Measurements from ENCODE around the gene LCE3A.
"Not testable (repeated sequence)": the region's sequence is repeated elsewhere in the genome, so short reads cannot be mapped to it uniquely, and the experiment has no call there.

Gene LCE3A

DNA sequence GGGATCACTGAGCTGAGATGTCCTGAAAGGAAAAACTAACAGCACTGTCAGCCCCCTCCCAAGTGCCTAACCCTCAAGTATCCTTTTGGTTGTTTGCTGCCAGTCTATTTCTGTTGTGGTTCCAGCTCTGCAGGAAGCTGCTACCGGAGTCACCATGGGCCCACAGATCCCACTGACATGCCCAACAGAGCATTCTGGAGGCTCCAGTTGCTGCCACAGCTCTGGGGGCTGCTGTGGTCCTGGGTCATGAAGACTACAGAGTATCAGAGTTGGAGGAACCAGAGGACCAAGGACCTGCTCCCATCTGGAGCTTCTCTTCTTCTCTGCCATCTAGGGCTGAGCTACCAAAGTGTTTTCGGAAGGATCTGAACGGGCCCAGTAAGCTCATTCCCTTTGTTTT, 910 bp downstream of the LCE3A start:
- Mint-ChIP-seq H3K4me3 (no peak overlapping the region), H3K27me3 (peaks cover 28% of the 10 kb centered on the region), H3K4me1 (no peaks in the 10 kb centered on the region), H3K36me3 (no peaks in the 10 kb centered on the region), H3K9me3 (peaks cover 6% of the 10 kb centered on the region), H3K27ac (no peak overlapping the region)
- CTCF ChIA-PET = interaction anchor here (1.0 to 1.6 kb wide), 4 partner anchors 14 to 51 kb away, joined by 3 to 6 read pairs (median 4); no protein-coding TSS in a partner anchor
- DNase-seq = no peak

DNA sequence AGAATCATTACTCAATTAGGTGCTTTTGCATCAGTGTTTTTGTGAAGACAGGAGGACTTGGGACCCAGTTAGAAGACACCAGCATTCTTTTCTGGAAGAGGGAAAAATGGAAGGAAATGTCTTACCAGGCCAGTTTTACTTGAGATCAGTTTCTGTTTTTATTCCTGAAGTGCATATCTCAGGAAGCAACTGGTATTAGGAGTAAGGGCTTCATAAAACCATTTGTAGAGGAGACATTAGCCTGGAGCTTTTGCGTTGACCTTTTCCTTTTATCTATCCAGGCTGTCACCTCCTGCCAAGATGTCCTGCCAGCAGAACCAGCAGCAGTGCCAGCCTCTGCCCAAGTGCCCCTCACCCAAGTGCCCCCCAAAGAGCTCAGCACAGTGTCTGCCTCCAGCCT, 9.4 kb downstream of the LCE3A start, which contains the start of gene LCE3B:
Gene LCE3B, plus strand, starts transcription at position 301 of the 400 bp plus-strand sequence. Its CDS starts 0 bp downstream, at position 301.
- Mint-ChIP-seq H3K4me3 (no peak within 1 kb of the TSS), H3K27me3 (no peaks in the 10 kb centered on the region), H3K27ac (no peak within 1 kb of the TSS), H3K36me3 (no peaks in the 10 kb centered on the region), H3K9me3 (peaks cover 2% of the 10 kb centered on the region), H3K4me1 (no peaks in the 10 kb centered on the region)
- no peak for DNase-seq
- CTCF ChIA-PET = no interaction called here

DNA sequence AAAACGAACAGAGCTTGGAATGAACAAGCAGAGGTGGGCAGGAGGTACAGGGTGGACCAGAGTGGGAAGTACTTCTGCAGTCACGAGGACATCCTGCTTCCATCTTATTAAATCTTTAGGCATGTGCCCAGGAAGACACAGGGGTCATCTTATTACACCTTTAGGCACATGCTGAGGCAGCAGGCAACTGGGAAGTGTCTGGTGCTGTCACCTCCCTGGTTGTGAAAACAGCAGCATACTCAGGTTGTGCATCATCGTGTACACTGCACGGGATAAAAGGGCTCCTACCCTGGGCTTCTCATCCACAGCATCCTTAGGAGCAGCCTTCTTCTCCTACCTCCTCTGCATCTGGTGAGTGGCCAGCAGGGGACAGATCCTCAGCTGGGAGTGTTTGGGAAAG, 23.0 kb downstream of the LCE3A start, which contains the start of gene LCE3C:
Gene LCE3C, plus strand, starts transcription at position 301 of the 400 bp plus-strand sequence. CDS start 498 bp downstream, outside the sequence.
- H3K36me3 Mint-ChIP-seq = no peaks in the 10 kb centered on the region
- H3K9me3 Mint-ChIP-seq = no peaks in the 10 kb centered on the region
- H3K27me3 Mint-ChIP-seq = no peaks in the 10 kb centered on the region
- H3K4me3 Mint-ChIP-seq = no peak within 1 kb of the TSS
- CTCF ChIA-PET = no interaction called here
- no peak for DNase-seq
- H3K4me1 Mint-ChIP-seq = no peaks in the 10 kb centered on the region
- no peak within 1 kb of the TSS for H3K27ac Mint-ChIP-seq

DNA sequence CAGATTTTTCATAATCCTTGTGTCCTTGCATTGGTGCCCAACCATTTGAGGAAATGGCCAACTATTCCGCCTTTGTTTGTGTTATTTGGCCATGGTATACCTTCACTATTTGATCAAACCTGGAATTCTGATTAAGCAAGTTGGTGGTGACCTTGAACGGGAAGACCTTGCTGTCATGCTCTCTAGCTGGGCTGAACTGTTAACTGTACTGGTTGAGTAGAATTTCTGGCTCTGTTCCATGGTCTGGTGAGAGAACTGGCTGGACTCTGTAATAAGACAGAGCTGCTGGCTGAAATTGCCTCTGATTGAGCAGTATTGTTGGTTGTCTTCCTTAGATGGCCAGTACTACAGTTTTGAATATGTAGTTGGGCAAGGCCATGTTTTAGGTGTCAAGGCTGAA, 25.9 kb downstream of the LCE3A start:
- no peak overlapping the region for H3K27ac Mint-ChIP-seq
- CTCF ChIA-PET = no interaction called here
- H3K4me3 Mint-ChIP-seq = no peak overlapping the region
- H3K4me1 Mint-ChIP-seq = no peaks in the 10 kb centered on the region
- no peaks in the 10 kb centered on the region for H3K27me3 Mint-ChIP-seq
- no peaks in the 10 kb centered on the region for H3K9me3 Mint-ChIP-seq
- no peaks in the 10 kb centered on the region for H3K36me3 Mint-ChIP-seq
- no peak for DNase-seq

DNA sequence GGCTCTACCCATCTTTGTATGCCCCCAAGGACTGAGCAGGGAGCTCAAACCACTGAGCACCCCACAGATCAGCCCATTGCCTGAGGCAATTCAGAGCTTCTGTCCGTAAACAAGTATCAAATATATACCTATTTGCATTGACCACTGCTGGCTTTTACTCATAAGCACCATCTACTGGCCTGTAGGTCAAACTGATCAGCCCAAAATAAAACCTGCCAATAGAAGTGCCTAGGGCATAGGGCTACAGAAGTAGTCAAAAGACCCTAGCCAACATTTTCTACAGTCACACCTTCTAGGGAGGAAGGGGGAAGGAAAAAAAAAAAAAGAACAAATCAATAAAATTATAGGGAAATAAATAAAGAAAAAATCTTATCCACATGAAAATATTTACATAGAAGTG, 37.3 kb downstream of the LCE3A start:
- no peak for DNase-seq
- no peaks in the 10 kb centered on the region for H3K9me3 Mint-ChIP-seq
- no peak overlapping the region for H3K27ac Mint-ChIP-seq
- H3K4me3 Mint-ChIP-seq = no peak overlapping the region
- CTCF ChIA-PET = no interaction called here
- no peaks in the 10 kb centered on the region for H3K36me3 Mint-ChIP-seq
- H3K27me3 Mint-ChIP-seq = peaks cover under 1% of the 10 kb centered on the region
- no peaks in the 10 kb centered on the region for H3K4me1 Mint-ChIP-seq

DNA sequence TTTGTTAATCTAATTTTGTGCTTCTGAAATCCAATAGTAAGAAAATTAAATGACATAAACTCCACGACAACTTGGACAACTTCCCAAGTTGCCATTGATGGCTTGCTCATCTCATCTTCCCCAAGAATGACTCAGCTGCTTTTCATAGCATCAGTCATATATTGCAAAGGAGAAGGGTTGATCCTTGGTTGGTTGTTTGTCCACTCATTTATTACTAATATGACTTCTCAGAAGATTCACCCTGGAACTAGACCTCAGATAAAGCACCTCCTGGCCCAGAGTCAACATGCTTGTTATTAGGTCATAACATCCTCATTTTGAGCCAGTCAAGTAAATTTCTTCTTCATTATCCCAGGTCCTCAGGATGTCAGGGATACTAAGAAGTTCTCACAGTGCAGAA, 40.3 kb downstream of the LCE3A start:
- H3K4me3 Mint-ChIP-seq = no peak overlapping the region
- CTCF ChIA-PET = no interaction called here
- DNase-seq = no peak
- no peaks in the 10 kb centered on the region for H3K36me3 Mint-ChIP-seq
- H3K4me1 Mint-ChIP-seq = no peaks in the 10 kb centered on the region
- no peaks in the 10 kb centered on the region for H3K9me3 Mint-ChIP-seq
- H3K27me3 Mint-ChIP-seq = peaks cover 11% of the 10 kb centered on the region
- H3K27ac Mint-ChIP-seq = no peak overlapping the region

DNA sequence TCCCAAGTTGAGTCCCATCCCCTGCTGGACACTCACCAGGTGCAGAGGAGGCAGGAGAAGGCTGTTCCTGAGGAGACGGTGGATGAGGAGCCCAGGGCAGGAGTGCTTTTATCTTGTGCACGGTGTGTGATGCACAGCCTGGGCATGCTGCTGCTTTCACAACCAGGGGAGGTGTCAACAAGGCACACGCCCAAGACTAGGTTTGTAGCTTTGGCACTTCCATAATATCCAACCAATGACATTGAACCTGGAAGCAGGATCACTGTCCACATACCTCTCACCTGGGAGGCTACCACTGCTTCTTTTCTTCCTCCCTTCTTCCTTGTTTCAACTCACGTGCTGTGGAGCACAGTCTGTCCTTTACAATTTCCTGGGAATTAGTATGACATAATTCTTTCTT, 42.5 kb downstream of the LCE3A start, which contains the start of gene LCE3D:
Gene LCE3D, minus strand, starts transcription at position 84 of the 400 bp plus-strand sequence. CDS start 580 bp downstream, outside the sequence.
- no peak for DNase-seq
- Mint-ChIP-seq H3K27ac (no peak within 1 kb of the TSS), H3K27me3 (peaks cover 11% of the 10 kb centered on the region), H3K9me3 (no peaks in the 10 kb centered on the region), H3K4me1 (no peaks in the 10 kb centered on the region), H3K4me3 (no peak within 1 kb of the TSS), H3K36me3 (no peaks in the 10 kb centered on the region)
- CTCF ChIA-PET = interaction anchor here (1.9 kb wide), 1 partner anchor 38 kb away, joined by 4 read pairs; no protein-coding TSS in a partner anchor

DNA sequence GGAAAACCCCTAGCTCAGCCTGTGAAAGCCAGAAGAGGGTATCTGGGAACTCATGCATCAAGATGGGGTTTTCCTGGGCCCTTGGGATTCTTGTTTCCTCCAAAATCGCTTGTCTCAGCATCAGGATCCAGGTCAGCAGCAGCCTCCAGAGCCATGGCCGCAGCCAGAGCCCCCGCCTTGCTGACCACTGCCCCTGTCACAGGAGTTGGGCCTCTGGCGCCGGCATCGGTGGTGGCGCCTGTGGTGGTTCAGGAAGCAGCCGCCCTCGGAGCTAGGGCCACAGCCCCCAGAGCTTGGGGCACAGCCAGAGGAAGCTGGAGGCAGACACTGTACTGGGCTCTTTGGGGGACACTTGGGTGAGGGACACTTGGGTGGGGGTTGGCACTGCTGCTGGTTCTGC, 43.4 kb downstream of the LCE3A start:
- CTCF ChIA-PET = interaction anchor here (1.3 to 1.9 kb wide), 2 partner anchors 38 to 44 kb away, joined by 3 to 4 read pairs; partner anchors contain the start of gene LCE3A
- H3K36me3 Mint-ChIP-seq, H3K4me3 Mint-ChIP-seq, H3K4me1 Mint-ChIP-seq, H3K27ac Mint-ChIP-seq, H3K9me3 Mint-ChIP-seq, DNase-seq: not testable (repeated sequence)
- peaks cover 11% of the 10 kb centered on the region for H3K27me3 Mint-ChIP-seq

DNA sequence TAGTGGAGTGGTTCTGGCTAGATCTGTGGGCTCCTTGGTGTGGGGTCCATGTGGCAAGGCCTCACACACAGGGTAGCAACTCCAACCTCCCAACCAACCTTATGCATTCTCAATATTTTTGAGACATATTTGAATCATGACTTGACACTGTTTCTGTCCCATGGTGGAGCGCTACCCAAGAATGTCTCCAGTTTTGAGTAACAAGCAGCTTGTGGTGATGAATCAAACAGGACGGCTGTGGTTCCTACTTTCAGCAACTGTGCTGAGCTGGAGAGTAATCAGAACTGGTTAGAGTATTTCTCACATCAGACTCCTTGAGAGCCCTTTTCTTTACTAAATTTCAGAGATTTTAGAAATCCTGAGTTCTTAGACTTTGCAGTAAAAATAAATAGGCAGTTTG, 45.7 kb downstream of the LCE3A start:
- no peaks in the 10 kb centered on the region for H3K4me1 Mint-ChIP-seq
- H3K27ac Mint-ChIP-seq = no peak overlapping the region
- H3K4me3 Mint-ChIP-seq = no peak overlapping the region
- no peaks in the 10 kb centered on the region for H3K36me3 Mint-ChIP-seq
- DNase-seq = peak; percentile 10
- H3K27me3 Mint-ChIP-seq = peaks cover 28% of the 10 kb centered on the region
- CTCF ChIA-PET = interaction anchor here (1.3 kb wide), 1 partner anchor 46 kb away, joined by 4 read pairs; the partner anchor contains the start of gene LCE3A
- no peaks in the 10 kb centered on the region for H3K9me3 Mint-ChIP-seq

All from activated naive CD4-positive, alpha-beta T cell treated with anti-CD3 and anti-CD28 coated beads, Interleukin-2, amount 10 ng/mL, durations not matched to agents 7 days and 5 days (primary cell).